Activated B cell treated with CpG ODN at 0.5 μM for 24 hours (primary cell): ENCODE data around the gene EYS. TPM values are rescaled to one million over a fixed set of nuclear protein-coding genes. Genes with fewer than 3 reads are reported as not detected.

Experiments used
- ATAC-seq: fragments of 200-7000 bp; cut with Tn5 transposase; one replicate; pipeline ENCODE4 v1.10.0; 2021; ENCODE audit warnings: low read depth, mild to moderate bottlenecking, moderate library complexity
- CTCF ChIA-PET: fragments of 350-600 bp; sonication (Branson Sonifier 250); formaldehyde crosslinking; loops from one replicate; lab custom pipeline; 2021; ENCODE audit warnings: antibody characterized with exemption; lab: Charles Lee
- POLR2A ChIA-PET: fragments of 350-600 bp; sonication (Branson Sonifier 250); formaldehyde crosslinking; loops from one replicate; lab custom pipeline; 2021; ENCODE audit warnings: antibody characterized with exemption; lab: Charles Lee
- DNase-seq: peaks from one replicate; pipeline ENCODE4 v3.0.0; 2022
- H3K27ac Mint-ChIP-seq: one replicate; pipeline ENCODE4 v1.8.0; 2020; ENCODE audit warnings: mixed read lengths
- H3K27me3 Mint-ChIP-seq: one replicate; pipeline ENCODE4 v1.8.0; 2021; ENCODE audit warnings: mixed read lengths
- H3K36me3 Mint-ChIP-seq: one replicate; pipeline ENCODE4 v1.8.0; 2021; ENCODE audit warnings: low read depth, mixed read lengths
- H3K4me1 Mint-ChIP-seq: one replicate; pipeline ENCODE4 v1.8.0; 2021; ENCODE audit warnings: mixed read lengths
- H3K4me3 Mint-ChIP-seq: one replicate; pipeline ENCODE4 v1.8.0; 2020; ENCODE audit warnings: mild to moderate bottlenecking, mixed read lengths
- H3K9me3 Mint-ChIP-seq: one replicate; pipeline ENCODE4 v1.8.0; 2020; ENCODE audit warnings: mixed read lengths
- CTCF ChIP-seq: fragments of 200-600 bp; IDR thresholded peaks from one replicate; pipeline ENCODE4 v1.8.0; 2022; ENCODE audit warnings: antibody characterized with exemption, mild to moderate bottlenecking
- intact Hi-C: fragments of 100-400 bp; cut with micrococcal nuclease; formaldehyde crosslinking; loops from one replicate; pipeline ENCODE4 v1.15.1; 2024
- total RNA-seq: library from RNA; stranded (reverse); gene quantifications from 2 replicates; pipeline ENCODE4 v1.2.3, GENCODE V29; 2022

Gene EYS
- total RNA-seq, 1 donor from 2014 or later, result not detected

- no peak overlapping the region for H3K27ac Mint-ChIP-seq
- no peaks in the 10 kb centered on the region for H3K36me3 Mint-ChIP-seq
- CTCF ChIA-PET, result no interaction called here
- ATAC-seq (no peak), DNase-seq (no peak)
- peaks cover 8% of the 10 kb centered on the region for H3K9me3 Mint-ChIP-seq
- no peak overlapping the region for H3K4me3 Mint-ChIP-seq
- no peak for TF ChIP-seq CTCF
- H3K4me1 Mint-ChIP-seq, result no peaks in the 10 kb centered on the region
- intact Hi-C loops, result no loop called here
- no peaks in the 10 kb centered on the region for H3K27me3 Mint-ChIP-seq
- POLR2A ChIA-PET, result no interaction called here
Measured at GRCh38 chr6:64553249-64553786, 1153.7 kb downstream of the EYS start.

- H3K9me3 Mint-ChIP-seq, result peaks cover 12% of the 10 kb centered on the region
- H3K27ac Mint-ChIP-seq, result no peak overlapping the region
- no peak for DNase-seq
- no peak overlapping the region for H3K4me3 Mint-ChIP-seq
- H3K27me3 Mint-ChIP-seq, result no peaks in the 10 kb centered on the region
- CTCF ChIA-PET, result no interaction called here
- no peak for ATAC-seq
- POLR2A ChIA-PET, result no interaction called here
- H3K36me3 Mint-ChIP-seq, result no peaks in the 10 kb centered on the region
- no peaks in the 10 kb centered on the region for H3K4me1 Mint-ChIP-seq
- no peak for TF ChIP-seq CTCF
- intact Hi-C loops, result no loop called here
Measured at GRCh38 chr6:64547594-64548268, 1159.3 kb downstream of the EYS start.

- ChIA-PET POLR2A (no interaction called here), CTCF (no interaction called here)
- no peak for TF ChIP-seq CTCF
- Mint-ChIP-seq H3K4me1 (no peaks in the 10 kb centered on the region), H3K27ac (no peak overlapping the region), H3K27me3 (no peaks in the 10 kb centered on the region), H3K4me3 (no peak overlapping the region), H3K9me3 (peaks cover 14% of the 10 kb centered on the region), H3K36me3 (no peaks in the 10 kb centered on the region)
- ATAC-seq (no peak), DNase-seq (no peak)
- intact Hi-C loops, result no loop called here
Measured at GRCh38 chr6:64539917-64540316, 1167.1 kb downstream of the EYS start.

GRCh38 chr6:64538722-64539121 lies 1168.3 kb downstream of the EYS start:
- Mint-ChIP-seq H3K27me3 (no peaks in the 10 kb centered on the region), H3K4me3 (no peak overlapping the region), H3K4me1 (no peaks in the 10 kb centered on the region), H3K9me3 (peaks cover 8% of the 10 kb centered on the region), H3K27ac (no peak overlapping the region), H3K36me3 (no peaks in the 10 kb centered on the region)
- TF ChIP-seq CTCF, result no peak
- ChIA-PET POLR2A (no interaction called here), CTCF (no interaction called here)
- no peak for DNase-seq
- no peak for ATAC-seq
- intact Hi-C loops, result no loop called here

GRCh38 chr6:64527899-64528298 lies 1179.1 kb downstream of the EYS start:
- intact Hi-C loops, result no loop called here
- no peak overlapping the region for H3K27ac Mint-ChIP-seq
- no peak overlapping the region for H3K4me3 Mint-ChIP-seq
- H3K27me3 Mint-ChIP-seq, result no peaks in the 10 kb centered on the region
- H3K9me3 Mint-ChIP-seq, result peaks cover 16% of the 10 kb centered on the region
- no peaks in the 10 kb centered on the region for H3K36me3 Mint-ChIP-seq
- ChIA-PET POLR2A (no interaction called here), CTCF (no interaction called here)
- no peaks in the 10 kb centered on the region for H3K4me1 Mint-ChIP-seq
- ATAC-seq (no peak), DNase-seq (no peak)
- no peak for TF ChIP-seq CTCF
